ENCODE measurements around the gene RPS14.

GRCh38 chr5:150485693-150486401 lies 36.3 kb upstream of the RPS14 start:
- TF ChIP-seq POLR2A (IDR thresholded peaks at IDR 0.05; ENCODE audit: low read depth, low read length) (no peak), MAZ (IDR thresholded peaks at IDR 0.05; ENCODE audit: borderline replicate concordance, low read depth, low read length) (peak; percentile 36; the same call in 1 of the 2 replicates), CTCF (conservative IDR thresholded peaks at IDR 0.05; ENCODE audit: low read depth, low read length) (no peak), RCOR1 (IDR thresholded peaks at IDR 0.05; ENCODE audit: insufficient replicate concordance, low read length) (no peak), RAD21 (IDR thresholded peaks at IDR 0.05; ENCODE audit: low read length) (no peak), RFX5 (IDR thresholded peaks at IDR 0.05; ENCODE audit: low read depth, low read length) (no peak), MAFK (IDR thresholded peaks at IDR 0.05; ENCODE audit: low read depth, low read length) (no peak), USF2 (IDR thresholded peaks at IDR 0.05; ENCODE audit: low read depth, low read length) (peak; percentile 91), SMC3 (IDR thresholded peaks at IDR 0.05; ENCODE audit: low read depth, low read length) (no peak), CEBPB (IDR thresholded peaks at IDR 0.05; ENCODE audit: low read depth, low read length) (no peak), BHLHE40 (IDR thresholded peaks at IDR 0.05; ENCODE audit: low read depth, low read length) (no peak), ELK1 (IDR thresholded peaks at IDR 0.05; ENCODE audit: borderline replicate concordance, low read depth, low read length) (no peak), NFE2L2 (IDR thresholded peaks at IDR 0.05; ENCODE audit: low read depth, low read length) (no peak), CHD1 (IDR thresholded peaks at IDR 0.05; ENCODE audit: low read depth, low read length) (no peak)
